HG02884 (cell line): ENCODE measurements around the gene SEC31B.

Experiments
- ATAC-seq: cut with Tn5 transposase; IDR thresholded peaks from one replicate; pipeline ENCODE4 v1.9.1; 2021; ENCODE audit warnings: mild to moderate bottlenecking, moderate library complexity; ENCODE audit not compliant: unreplicated experiment

Gene SEC31B

GRCh38 chr10:100446130-100446761 is 73.4 kb downstream of the SEC31B start:
- ATAC-seq: no peak

- ATAC-seq: no peak
These were observed 77.1 kb downstream of the SEC31B start for GRCh38 chr10:100442548-100442947.

DNA sequence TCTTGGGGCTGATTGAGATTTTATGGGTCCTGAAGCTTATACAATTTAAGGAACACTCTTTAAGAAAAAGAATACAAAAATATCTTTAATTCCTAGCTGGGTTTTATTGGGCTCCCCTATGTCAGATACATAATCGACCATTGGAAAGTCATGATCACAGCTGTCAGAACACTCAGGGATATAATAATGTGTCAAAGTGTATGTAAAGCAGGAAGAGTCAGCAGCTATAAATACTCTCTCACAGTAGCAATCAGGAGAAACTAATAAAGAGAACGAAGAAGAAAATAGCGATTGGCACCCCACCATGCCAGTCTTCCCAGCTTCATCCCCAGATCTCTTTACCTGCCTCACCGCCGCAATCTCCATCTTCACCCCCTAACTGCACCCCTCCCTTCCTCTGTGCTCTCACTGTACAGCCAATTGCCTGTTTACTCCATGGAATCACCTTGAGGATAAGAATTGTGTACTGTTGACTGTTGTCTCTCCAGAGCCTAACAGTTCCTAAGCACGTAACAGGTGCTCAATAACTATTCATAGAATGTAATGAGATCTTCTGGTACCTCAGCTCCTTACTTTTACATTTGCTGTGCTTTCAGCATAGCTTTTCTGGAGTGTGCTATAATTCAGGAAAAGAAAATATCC is 80.9 kb downstream of the SEC31B start:
- ATAC-seq: no peak
